Measurements from ENCODE around the gene SLC25A21.

- TF ChIP-seq EP300 (IDR thresholded peaks at IDR 0.05; ENCODE audit: low read depth in 2 of 2, low read length in 2 of 2) = no peak
- TF ChIP-seq EP300 (CRISPR knock-in tag; IDR thresholded peaks at IDR 0.05; ENCODE audit: borderline replicate concordance) = no peak
- TF ChIP-seq EZH2 (conservative IDR thresholded peaks at IDR 0.05; ENCODE audit: low read depth, low read length) = no peak
- no peak for TF ChIP-seq MYPOP (CRISPR knock-in tag; IDR thresholded peaks at IDR 0.05)
- no peak for TF ChIP-seq HDAC1 (CRISPR knock-in tag; IDR thresholded peaks at IDR 0.05)
- TF ChIP-seq TCF7L2 (IDR thresholded peaks at IDR 0.05; ENCODE audit: low read depth, low read length) = no peak
- TF ChIP-seq ASH2L (IDR thresholded peaks at IDR 0.05; ENCODE audit: insufficient read length, low read depth, low read length) = no peak
- no peak for TF ChIP-seq TCF12 (IDR thresholded peaks at IDR 0.05)
- no peak for TF ChIP-seq TCF12 (CRISPR knock-in tag; IDR thresholded peaks at IDR 0.05)
- no peak for TF ChIP-seq ZBTB7A (CRISPR knock-in tag; IDR thresholded peaks at IDR 0.05)
Measured at GRCh38 chr14:36998686-36999085, 173.7 kb downstream of the SLC25A21 start.
